ENCODE results near the gene TBXA2R.
"Not testable (repeated sequence)": the region's sequence is repeated elsewhere in the genome, so short reads cannot be mapped to it uniquely, and the experiment has no call there.

The TBXA2R gene

DNA sequence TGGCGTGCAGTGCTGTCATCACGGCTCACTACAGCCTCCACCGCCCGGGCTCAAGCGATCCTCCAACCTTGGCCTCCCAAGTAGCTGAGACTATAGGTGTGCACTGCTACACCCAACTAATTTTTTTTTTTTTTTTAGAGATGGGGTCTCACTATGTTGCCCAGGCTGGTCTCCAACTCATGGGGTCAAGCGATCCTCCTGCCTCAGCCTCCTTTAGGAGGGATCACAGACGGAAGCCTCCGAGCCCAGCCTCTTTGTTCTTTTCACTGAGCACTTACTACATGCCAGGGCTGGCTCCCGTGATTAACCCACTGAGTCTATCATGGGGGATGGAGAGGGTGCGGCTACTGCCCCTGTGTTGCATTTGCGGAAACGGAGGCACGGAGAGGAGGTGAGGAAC lies 32.8 kb upstream of the TBXA2R start:
- DNase-seq (ENCODE audit: low read depth) = no peak

DNA sequence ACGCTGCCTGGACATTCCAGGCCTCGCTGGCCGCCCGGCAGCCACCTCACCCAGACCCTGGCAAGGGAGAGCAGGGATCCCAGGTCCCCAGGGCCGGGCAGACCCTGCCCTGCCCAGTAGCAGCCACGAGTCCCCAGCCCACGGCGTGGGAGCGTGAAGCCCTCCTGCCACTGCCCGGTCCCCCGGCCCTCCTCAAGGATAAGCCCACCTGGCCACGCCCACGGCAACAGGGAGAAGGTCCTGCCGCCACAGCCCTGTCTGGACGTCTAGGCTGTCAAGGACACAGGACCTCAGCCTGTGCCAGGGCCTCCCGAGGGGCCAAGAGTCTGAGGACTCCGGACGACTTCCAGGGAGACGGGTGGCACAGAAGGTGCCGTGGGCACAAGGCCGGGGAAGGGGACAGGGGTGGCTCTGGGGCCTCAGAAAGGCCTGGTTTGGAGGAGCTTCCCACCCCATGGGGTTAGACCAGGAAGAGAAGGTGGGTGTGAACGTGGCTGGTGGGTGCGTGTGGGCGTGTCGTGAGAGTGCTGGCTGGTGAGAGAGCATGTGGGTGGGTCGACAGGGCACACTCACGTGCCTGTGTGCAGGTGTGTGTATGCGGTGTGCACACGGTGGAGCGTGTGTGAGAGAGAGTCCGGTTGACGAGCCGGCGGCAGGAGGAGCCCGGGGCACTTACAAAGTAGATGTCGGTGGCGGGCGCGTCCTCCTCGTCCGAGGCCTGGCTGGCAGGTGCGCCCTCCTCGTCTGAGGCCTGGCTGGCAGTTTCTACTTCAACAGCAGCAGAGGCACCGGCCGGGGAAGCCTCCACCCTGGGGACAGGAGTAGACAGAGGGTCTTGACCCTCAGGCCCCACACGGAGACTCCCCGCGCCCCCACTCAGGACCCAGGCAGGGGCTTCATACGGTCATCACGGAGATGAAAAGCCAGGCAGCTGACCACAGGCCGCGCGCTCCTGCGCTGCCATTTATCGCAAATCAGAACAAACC lies 31.8 kb upstream of the TBXA2R start:
- DNase-seq (ENCODE audit: low read depth) = no peak

DNA sequence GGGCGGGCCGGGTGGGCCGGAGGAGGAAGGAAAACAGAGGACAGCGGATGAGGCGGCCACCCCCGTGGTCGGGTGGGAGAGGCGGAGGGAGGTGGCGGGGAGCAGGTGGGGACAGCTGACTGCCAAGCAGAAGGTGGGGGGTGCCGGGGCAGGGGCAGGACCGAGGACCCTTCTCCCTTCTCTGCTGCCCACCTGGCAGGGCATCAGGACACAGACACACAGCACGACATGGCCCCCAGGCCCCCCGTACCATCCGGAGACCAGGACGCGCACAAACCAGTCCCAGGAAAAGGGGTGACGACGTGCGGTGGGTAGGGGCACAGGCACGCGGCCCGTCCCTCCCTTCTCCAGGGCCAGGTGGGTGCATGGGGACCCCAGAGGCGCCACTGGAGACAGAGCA lies 30.9 kb upstream of the TBXA2R start:
- DNase-seq (ENCODE audit: low read depth) = no peak

DNA sequence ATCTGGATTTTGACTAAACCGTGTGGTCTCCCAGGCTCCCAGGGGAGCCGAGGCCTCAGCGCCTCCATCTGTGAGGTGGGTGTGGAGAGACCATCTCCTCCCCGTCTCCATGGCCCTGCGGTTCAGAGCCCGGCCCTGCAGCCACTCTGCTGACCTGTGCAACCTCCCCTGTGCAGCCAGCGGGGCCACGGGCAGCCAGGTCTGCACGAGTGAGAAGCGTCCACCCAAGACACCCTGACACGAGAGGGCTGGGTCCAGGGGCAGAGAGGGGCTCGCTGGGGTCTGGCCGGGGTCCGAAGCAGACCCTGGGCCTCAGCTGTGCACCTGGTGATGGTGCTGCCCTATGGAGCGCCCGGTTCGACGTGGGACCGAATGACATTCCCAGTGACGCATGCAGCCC lies 30.3 kb upstream of the TBXA2R start:
- no peak for DNase-seq (ENCODE audit: low read depth)

DNA sequence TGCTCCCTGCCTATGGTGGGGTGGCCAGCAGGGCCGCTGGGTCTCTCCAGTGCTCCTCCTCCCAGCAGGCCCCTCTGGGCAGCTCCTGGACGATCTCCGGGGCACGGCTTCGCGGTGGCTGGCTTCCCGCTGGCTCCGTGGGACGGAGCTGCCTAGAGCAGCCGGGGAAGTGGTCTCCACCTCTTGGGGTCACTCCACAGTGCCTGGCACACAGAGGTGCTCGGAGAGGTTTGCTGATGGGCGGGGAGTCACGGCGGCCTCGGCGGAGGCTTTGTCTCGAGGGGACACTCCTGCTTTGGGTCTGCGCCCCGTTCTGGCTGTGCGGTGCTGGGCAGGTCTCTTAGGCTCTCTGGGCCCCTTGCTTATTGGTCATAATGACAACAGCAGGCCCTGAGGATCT lies 29.8 kb upstream of the TBXA2R start:
- no peak for DNase-seq (ENCODE audit: low read depth)

DNA sequence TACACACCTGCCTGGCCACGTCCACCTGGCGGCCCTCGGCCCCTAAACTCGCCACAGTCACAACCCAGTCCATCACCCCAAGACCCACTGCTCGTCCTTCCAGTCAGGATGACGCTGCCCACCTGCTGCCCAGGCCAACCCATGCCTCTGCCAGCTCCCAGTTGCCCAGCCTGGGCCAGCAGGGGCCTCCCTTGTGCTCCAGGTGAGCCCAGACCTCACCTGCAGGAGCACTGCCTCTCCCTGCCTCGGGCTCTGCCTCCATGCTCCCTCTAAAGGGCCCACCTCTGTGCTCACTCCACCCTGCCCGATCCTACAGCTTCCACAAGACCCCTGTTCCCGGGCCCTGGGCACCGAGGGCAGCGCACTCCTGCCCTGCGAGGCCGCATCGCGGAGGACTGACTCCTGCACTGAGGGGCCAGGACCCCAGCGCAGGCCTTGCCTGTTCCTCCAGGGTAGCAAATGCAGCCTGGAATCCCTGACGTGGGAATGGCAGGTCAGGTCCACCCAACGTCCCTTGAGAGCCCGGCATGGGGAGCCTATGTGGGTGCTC lies 27.9 kb upstream of the TBXA2R start:
- DNase-seq (ENCODE audit: low read depth) = no peak

DNA sequence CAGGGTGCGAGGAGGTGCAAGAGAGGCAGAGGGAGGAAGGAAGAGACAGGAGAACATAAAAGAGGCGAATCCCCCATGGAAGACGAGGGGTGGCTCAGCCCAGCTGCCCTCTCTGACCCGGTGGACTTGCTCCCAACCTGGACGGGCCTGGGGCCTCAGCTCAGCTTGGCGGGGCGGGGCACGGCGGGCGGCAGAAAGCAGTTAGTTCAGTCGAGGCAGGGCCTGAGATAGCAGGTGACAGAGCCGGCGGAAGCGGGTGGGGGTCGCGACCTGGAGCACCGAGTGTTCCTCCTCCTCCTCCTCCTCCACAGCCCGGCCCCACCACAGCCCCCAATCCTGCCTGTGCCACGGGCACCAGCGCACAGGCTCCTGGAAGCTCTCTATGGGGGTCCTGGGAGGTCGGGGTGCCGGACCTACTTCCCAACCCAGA lies 26.9 kb upstream of the TBXA2R start:
- no peak for DNase-seq (ENCODE audit: low read depth)

DNA sequence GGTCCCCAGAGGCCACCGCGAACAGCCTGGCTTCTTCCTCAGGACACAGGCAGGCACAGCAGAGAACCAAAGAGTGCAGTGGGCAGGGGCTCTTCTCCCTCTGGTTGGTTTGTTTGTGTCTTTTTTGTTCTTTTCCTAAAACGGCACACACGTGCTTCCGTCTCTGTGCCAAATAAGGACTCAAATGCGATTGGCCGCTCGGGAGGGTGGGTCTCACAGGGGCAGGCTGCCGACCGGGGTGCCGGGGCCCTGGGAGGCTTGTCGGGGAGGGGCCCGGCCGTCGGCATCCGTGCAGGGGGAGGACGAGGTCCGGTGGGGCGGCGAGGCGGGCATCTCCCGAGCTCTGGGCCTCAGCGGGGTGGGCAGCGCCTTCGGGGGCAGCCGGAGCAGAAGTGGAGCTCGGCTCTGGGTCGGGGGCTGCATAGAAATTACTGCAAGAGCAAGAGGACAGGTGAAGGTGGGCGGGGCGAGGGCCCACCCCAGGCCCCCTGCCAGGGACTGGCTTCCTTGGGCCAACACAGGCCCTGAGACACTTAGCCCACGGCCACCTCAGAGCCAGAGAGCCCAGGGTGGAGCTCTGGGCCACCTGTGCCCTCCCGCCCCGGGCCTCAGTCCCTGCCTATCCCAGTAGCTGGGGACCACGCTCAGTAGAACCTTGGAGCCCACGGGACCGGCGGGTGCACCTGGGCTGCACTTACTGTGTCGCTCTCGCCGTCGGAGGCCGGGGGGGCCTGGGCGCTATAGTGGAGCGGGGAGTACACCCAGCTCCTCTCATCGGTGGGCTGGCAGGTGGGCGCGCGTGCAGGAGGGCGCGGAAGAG lies 26.3 kb upstream of the TBXA2R start:
- no peak for DNase-seq (ENCODE audit: low read depth)

DNA sequence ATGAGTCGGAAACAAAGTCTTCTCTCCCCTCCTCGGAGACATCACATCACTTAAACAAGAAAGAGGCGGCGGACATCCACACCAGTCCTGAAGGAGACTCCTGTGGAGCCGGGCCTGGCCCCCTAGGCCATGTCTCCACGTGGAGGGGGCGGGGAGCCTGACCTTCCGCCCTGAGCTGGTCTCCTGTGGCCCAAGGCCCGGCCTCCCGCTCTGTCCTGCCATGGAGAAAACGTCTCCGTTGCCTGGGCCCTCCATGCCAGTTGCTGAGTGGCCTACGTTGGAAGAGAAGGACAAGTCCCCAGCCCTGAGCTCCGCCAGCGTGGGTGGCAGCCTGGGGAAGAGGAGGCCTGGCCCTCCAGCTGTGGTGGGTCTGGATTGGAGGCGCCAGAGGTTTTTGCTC lies 25.4 kb upstream of the TBXA2R start:
- DNase-seq (ENCODE audit: low read depth) = no peak

DNA sequence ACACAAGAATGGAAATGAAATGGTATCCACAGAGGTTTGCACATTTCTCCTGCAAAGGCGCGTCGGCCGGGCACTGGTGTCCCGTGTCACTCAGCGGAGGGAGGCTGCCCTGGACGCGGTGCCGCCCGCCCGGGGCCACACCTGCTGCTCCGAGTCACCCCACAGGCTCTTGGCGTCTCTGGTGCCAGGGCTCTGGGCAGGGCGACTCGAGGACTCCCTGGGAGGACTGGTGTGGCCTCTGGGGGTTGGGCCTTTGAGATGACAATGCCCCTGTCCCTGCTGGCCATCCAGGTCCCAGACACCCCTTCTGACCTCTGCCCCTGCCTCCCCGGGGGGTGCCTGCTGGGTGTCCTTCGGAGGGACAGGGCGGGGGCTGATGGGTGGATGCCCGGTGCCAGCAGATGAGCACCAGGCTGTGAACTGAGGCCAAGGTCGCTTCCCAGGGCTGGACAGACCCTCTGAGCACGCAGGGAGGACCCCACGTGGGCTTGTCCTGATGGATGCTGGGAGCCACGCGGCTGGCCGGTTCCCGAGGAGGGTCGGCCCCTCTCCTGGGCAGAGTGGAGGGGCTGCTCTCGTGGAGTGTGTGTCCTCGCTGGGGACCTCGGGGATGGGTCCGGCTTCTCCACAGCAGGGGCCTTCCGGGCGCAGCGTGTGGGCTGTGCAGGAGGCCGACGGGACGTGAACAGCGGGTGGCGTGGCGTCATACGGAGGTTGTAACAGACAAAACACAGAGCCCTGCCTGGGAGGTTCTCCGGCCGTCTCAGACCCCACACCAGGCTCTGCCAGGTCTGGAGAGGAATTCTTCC lies 24.6 kb upstream of the TBXA2R start:
- DNase-seq (ENCODE audit: low read depth) = no peak

DNA sequence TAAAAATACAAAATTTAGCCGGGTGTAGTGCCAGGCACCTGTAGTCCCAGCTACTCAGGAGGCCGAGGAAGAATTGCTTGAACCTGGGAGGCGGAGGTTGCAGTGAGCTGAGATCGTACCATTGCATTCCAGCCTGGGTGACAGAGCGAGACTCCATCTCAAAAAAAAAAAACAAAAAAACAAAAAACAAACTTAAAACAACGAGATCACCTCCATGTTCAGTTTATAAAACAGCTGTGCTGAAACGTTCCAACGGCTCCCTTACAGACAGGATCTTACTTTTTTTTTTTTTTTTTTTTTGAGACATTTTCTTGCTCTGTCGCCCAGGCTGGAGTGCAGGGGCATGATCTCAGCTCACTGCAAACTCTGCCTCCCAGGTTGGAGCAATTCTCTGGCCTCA lies 22.1 kb upstream of the TBXA2R start:
- DNase-seq (ENCODE audit: low read depth) = not testable (repeated sequence)

DNA sequence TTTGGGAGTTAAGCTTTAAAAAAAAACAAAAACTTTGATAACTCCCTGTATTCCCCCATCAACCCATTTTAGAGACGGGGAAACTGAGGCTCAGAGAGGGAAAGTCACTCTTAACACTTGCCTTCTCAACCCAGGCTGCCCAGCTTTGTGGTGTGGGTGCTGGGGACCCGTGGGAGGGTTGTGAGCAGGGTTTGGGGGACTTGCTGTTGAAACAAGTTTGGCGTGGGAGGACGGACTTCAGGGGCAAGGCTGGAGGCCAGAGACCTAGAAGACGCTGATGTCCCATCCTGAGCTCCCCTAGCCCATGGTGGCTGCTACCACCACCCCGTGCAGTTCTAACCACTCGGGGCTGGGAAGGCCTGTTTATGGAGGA lies 20.7 kb upstream of the TBXA2R start:
- no peak for DNase-seq (ENCODE audit: low read depth)

DNA sequence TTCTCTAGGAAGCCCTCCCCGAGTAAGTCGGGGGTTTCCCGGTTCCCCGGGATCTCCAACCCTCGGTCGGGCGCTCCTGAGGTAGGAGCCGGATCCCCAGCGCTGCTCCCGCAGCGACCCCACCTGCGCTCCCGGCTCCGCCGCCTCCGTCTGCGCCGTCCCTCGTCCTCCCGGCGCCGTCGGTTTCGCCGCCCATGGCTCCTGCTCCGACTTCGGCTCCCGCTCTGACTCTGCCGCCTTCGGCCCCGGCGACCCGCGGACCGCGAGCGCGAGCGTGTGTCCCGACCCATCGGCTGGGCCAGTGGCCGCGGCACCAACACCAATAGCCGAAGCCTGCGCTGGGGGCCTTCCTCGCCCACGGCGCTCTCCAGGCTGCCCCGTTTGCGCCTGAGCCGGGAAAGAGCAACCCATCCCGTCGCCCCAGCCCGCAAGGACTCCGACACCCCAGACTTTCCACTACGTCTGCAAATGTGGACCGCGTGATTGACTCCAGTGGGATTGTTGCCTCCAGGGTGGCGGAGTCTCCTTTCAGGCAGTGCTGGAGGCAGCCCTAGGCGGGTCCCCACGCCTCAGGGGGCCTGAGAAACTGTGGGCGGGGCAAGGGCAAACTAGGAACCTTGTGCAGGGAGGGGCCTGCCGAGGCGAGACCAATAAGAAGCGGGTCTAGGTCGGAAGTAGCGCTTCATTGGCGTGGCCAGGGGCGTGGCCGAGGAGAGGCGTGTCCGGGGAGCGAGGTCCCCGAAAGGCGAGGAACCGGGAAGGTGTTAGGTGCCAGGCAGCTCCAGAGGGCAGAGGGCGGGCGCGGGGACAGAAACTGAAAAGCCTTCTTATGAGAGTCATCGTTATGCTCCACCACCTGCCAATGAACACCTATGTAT lies 20.0 kb upstream of the TBXA2R start, which contains the start of gene CACTIN:
TSS of gene CACTIN (minus strand) at position 318 of the 878 bp plus-strand sequence. CDS start at position 290, 28 bp downstream.
- peak; percentile 98 for DNase-seq (ENCODE audit: low read depth)

DNA sequence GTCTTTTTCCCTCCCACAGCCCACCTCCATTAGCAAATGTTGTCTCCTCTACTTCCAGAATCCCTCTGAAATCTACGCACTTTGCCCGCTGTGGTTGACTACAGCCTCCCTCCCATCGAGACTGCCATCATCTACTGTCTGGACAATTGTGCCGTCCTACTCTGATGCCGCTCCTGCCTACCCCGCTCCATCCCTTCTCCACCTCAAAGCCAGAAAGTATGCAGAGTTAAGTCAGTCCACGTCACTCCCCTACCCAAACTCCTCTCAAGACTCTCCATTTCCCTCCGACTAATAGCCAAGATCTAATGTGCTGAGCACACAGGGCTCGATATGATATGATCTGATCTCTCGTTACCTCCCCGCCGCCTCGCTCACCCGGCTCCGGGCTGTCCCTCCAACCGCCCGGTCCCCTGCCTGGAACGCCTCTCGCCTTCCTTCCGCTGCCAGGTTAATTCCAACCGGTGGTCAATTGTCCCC lies 19.4 kb upstream of the TBXA2R start:
- no peak for DNase-seq (ENCODE audit: low read depth)

DNA sequence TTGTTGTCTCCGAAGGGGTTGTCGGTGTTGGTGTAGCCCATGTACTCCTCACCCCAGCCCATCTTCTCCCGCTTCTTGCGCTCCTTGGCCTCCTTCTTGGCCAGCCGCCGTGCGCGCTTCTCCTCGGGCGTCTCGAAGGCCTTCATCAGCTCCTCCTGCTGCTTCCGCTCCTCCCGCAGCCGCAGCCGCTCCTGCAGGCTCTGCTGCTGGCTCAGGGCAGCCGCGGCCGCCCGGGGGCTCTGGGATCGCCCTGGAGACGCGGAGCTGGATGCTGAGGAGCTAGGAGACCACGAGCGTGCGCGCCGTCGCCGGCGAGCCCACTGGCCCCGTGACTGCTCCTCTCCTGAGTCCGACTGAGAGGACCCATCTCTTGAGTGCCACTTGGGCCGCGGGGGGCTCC lies 17.0 kb upstream of the TBXA2R start:
- DNase-seq (ENCODE audit: low read depth) = no peak

DNA sequence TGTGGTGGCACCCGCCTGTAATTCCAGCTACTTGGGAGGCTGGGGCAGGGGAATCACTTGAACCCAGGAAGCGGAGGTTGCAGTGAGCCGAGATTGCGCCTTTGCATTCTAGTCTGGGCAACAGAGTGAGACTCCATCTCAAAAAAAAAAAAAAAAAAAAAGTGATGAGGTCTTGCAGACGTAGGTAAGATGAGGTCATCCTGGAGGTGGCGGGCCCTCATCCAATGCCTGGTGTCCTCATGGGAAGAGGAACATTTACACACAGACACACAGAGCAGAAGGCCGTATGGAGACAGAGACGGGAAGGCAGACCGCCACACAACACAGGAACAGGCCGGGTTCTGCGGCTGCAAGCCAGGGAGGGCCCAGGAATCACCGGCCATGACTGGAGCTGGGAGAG lies 15.5 kb upstream of the TBXA2R start:
- no peak for DNase-seq (ENCODE audit: low read depth)

DNA sequence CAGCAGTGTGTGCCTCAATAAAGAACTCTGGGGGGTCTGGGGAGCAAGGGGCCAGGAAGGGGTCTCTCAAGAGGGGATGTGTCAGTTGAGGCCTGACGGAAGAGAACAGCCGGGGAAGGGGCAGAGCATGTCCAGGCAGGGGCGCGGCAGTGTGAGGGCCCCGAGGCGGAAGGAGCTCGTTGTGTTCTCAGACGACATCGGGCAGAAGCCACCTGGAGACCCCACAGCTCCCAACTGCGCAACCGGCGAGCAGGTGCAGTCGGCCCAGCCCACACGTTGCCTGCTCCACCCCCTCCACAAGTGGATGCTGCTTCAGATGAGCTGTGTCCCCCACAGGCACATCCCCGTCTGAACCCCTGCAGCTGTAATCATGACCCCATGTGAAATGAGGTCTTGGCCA lies 15.0 kb upstream of the TBXA2R start:
- DNase-seq (ENCODE audit: low read depth) = no peak

DNA sequence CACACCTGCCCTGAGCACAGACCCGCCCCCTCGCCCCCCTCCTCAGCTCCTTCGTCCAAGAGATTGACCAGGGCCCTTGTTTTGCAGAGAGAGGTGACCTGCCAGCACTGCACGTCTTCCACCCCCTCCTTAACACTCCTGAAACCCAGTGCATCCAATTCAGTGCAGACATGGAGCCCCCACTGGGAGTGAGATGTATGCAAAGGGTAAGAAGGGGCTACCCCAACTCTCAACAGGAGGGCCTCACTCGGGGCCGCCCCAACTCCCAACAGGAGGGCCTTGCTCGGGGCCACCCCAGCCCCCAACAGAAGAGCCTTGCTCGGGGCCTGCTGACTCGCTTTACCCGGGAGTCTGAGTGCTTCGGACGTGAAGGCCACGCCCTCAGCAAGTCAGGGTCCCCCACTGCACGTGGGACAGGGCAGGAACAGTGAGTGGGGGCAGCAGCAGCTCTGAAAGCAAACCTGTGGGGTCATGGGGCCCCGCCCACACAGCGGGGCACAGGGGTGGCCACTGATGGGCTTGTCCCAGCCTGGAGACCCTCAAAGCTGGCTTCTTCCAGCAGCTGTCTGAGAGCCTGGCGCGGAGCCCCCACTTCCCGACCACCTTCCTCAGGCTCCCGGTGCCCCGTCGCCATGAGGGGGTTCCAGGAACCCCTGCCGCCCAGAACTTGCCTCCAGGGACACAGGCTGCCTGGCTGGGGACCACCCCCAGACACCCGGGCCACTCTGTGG lies 14.3 kb upstream of the TBXA2R start:
- no peak for DNase-seq (ENCODE audit: low read depth)

DNA sequence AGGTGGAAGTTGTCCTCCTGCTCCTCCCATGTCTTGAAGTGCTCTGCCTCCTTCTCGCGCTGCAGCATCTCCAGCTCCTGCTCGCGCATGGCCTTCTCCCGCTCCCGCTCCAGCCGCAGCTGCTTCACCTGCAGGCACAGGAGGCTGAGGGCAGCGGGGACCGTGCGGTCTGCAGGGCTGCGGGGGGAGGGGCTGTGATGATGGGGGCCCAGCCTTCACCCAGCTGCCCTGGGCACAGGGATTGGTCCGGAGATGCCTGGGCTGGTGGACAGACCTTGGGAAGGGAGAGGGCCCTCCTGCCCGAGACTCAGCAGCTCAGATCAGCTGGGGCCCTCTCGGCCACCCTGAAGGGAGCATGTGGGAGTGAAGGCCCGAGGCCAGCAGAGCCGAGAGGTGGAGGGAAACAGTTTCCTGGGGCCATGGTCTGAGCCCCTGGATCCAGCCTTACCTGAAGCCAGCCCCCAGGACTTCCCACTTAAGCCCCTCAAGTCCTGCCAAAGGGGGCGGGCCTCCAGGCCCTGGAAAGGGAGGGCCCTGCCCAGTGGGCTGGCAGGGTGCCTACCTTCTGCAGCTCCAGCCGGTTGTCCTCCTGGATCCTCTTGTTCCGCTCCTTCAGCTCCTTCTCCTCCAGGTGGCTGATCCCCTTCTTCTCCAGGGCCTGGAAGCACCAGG lies 13.6 kb upstream of the TBXA2R start:
- no peak for DNase-seq (ENCODE audit: low read depth)
